GM23338 (cell line): Measurements from ENCODE around the gene PSMB10.
"Not testable (repeated sequence)": the region's sequence is repeated elsewhere in the genome, so short reads cannot be mapped to it uniquely, and the experiment has no call there.

Source experiments
- CREB1 ChIP-seq: fragments of 250-450 bp; sonication (Bioruptor Pico); IDR thresholded peaks from 2 replicates; pipeline ENCODE4 v1.5.0; 2020; ENCODE audit warnings: low read depth, mild to moderate bottlenecking, moderate library complexity
- CTCF ChIP-seq, 2 experiments: fragments of 200-600 bp in 1 of 2; sonication (generic) in 1 of 2; conservative IDR thresholded peaks; 2 replicates each; pipeline versions ENCODE4 v1.5.1 to v1.6.1; 2016 to 2017; ENCODE audit warnings: antibody characterized with exemption in 2 of 2, low read depth in 2 of 2, mild to moderate bottlenecking in 2 of 2, moderate library complexity in 1 of 2
- EZH2 ChIP-seq: fragments of 200-600 bp; sonication (generic); IDR thresholded peaks from one replicate; pipeline ENCODE4 v1.8.0; 2017; ENCODE audit warnings: antibody characterized with exemption, mild to moderate bottlenecking, low read depth; ENCODE audit not compliant: unreplicated experiment
- EZH2phosphoT487 ChIP-seq: fragments of 200-600 bp; sonication (generic); IDR thresholded peaks from one replicate; pipeline ENCODE4 v1.8.1; 2018; ENCODE audit warnings: antibody characterized with exemption; ENCODE audit not compliant: unreplicated experiment
- JUNB ChIP-seq: IDR thresholded peaks from one replicate; pipeline ENCODE4 v1.6.1; 2016; ENCODE audit warnings: antibody characterized with exemption; ENCODE audit not compliant: unreplicated experiment
- POLR2AphosphoS5 ChIP-seq: IDR thresholded peaks from 2 replicates; pipeline ENCODE4 v1.6.1; 2016; ENCODE audit warnings: antibody characterized with exemption, low read depth
- REST ChIP-seq: IDR thresholded peaks from one replicate; pipeline ENCODE4 v1.6.1; 2018; ENCODE audit warnings: antibody characterized with exemption; ENCODE audit not compliant: unreplicated experiment
- ZNF114 ChIP-seq: fragments of 250-450 bp; sonication (Bioruptor Pico); IDR thresholded peaks from 2 replicates; pipeline ENCODE4 v1.5.0; 2020; ENCODE audit warnings: mild to moderate bottlenecking, moderate library complexity

- not testable (repeated sequence) for TF ChIP-seq CTCF (conservative IDR thresholded peaks at IDR 0.05; ENCODE audit: low read depth in 2 of 2); EZH2; REST; ZNF114 (CRISPR knock-in tag); EZH2phosphoT487; JUNB; POLR2AphosphoS5; CREB1 (CRISPR knock-in tag)
Observed at GRCh38 chr16:67937713-67938112, 1.1 kb upstream of the PSMB10 start.
